LNCAP (cell line): ENCODE measurements around the gene CTXND1.

Experiments
- TF ChIP-seq, protein P1 (sequence below): fragments of 450-650 bp; IDR thresholded peaks from 2 replicates; pipeline ENCODE4 v1.5.1; 2017; ENCODE audit warnings: mild to moderate bottlenecking

The CTXND1 gene

DNA sequence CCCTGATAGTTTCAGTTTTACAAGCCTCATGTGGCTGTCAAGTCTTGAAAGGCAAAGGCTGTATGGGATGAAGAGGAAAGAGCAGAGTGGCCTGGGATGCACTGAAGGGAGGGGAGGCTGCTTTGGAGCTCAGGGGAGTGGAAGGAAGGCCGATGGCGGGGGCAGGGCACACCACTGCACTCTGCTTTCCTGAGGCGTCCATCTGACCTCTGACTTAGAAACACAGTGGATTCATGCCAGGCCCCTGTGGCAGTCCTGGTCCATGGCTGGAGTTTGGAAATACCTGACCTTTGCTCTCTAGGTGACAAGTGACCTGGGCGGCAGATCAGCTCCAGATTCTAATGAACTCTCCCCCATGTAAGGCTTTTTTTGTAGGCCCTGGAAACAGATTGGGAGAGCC, 80.2 kb downstream of the CTXND1 start:
- TF ChIP-seq, protein P1, sequence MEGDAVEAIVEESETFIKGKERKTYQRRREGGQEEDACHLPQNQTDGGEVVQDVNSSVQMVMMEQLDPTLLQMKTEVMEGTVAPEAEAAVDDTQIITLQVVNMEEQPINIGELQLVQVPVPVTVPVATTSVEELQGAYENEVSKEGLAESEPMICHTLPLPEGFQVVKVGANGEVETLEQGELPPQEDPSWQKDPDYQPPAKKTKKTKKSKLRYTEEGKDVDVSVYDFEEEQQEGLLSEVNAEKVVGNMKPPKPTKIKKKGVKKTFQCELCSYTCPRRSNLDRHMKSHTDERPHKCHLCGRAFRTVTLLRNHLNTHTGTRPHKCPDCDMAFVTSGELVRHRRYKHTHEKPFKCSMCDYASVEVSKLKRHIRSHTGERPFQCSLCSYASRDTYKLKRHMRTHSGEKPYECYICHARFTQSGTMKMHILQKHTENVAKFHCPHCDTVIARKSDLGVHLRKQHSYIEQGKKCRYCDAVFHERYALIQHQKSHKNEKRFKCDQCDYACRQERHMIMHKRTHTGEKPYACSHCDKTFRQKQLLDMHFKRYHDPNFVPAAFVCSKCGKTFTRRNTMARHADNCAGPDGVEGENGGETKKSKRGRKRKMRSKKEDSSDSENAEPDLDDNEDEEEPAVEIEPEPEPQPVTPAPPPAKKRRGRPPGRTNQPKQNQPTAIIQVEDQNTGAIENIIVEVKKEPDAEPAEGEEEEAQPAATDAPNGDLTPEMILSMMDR = no peak

DNA sequence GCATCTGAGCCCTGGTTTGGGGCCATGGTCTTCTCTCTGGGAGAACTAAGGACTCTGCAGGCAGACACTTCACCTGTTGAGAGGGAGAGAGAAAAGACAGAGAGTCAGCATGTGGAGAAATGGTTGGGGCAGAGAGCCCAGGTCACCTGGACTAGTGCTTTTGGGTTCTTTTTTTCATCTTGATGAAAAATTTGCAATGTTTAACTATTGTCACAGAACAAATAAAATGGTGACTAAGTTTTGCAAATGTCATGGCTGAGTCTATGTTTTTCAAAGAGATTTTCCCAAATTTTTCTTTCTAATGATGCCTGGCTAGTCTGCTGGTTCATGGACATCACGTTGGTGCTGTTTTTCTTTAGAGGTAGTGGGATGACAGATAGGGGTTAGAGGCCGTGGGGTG, 81.4 kb downstream of the CTXND1 start:
- TF ChIP-seq, protein P1 = no peak

DNA sequence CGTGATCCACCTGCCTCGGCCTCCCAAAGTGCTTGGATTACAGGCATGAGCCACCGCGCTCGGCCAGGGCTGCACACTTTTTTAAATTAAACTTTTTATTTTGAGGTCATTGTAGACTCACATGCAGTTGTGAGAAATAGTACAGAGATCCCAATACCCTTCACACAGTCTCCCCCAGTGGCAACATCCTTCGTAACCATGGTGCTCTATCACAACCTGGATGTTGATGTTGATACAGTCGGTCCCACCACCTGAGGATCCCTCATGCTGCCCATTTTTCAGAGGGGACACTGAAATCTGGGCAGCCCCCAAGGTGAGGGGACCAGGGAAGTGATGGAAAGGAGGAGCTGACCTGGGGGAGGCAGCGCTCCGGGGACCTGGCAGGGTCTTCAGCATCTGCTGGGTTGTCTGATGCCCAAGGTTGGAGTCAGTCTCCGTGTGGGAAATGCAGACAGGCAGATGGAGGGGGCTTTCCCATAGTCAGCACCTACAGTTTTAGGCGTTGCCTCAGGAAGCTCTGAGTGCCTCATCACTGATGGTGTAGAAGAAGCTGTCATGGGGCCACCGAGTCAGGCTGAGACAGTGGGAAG, 82.2 kb downstream of the CTXND1 start:
- TF ChIP-seq, protein P1 = no peak

DNA sequence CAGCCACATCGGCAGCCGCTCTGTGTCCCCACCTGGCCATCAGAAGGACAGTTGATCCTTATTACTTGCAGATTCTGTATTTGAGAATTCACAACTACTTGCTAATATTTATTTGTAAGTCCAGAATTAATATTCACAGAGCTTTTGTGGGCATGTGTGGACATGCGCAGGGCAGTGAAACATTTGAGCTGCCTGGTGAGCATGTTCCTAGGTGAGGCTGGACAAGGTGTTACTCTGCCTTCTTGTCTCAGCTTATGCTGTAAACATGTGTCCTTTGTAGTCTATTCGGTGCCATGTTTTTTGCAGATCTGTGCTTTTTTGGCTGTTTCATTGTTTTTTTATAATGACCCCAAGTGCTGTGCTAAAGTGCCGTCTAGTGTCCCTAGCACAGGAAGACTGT, 83.6 kb downstream of the CTXND1 start:
- TF ChIP-seq, protein P1 = no peak

DNA sequence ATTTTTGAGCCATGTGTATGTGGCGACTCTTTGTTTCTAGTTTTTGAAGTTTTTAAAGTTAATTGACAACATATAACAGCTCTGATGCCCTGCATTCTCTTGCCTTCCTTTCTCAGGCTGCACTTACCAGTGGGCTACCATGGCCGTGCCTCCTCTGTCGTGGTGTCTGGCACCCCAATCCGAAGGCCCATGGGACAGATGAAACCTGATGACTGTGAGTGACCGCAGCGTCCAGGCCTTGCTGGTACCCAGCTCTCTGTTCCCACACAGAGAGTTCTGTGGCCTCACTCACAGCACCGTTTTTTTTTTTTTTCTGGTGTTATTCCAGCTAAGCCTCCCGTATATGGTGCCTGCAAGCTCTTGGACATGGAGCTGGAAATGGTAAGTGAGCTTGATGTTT, 84.1 kb downstream of the CTXND1 start:
- TF ChIP-seq, protein P1 = no peak

DNA sequence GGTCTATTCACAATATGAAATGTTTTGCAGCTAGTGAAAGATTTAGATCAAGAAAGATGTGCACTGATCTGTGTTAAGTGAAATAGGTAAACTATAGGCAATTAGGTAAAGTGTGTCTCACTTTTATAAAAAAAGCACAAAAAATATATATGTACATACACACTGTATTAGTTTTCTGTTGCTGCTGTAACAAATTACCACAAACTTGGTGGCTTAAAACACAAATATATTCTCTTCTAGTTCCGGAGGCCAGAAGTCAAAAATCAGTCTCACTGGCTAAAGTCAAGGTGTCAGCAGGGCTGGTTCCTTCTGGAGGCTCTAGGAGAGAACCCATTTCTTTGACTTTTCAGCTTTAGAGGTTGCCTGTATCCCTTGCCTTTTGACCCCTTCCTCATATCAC, 88.1 kb downstream of the CTXND1 start:
- TF ChIP-seq, protein P1 = no peak

DNA sequence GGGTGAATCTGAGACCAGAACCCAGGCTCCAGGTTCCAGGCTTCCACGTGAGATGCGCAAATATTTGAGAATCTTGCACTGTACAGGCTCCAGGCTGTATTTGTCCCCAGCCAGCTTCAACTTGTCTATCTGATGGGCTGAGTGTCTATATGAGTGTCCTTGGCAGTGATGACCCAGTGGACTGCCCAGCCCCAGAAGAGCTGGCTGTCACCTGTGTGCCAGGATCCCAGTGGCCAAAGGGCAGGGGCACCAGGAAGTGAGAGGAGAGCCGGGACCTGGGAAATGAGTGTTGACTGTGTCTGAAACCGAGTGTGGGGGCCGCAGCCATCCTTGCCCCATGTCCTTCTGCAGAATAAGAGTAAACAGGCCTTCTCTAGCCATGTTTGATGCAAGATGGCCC, 88.8 kb downstream of the CTXND1 start:
- TF ChIP-seq, protein P1 = no peak

DNA sequence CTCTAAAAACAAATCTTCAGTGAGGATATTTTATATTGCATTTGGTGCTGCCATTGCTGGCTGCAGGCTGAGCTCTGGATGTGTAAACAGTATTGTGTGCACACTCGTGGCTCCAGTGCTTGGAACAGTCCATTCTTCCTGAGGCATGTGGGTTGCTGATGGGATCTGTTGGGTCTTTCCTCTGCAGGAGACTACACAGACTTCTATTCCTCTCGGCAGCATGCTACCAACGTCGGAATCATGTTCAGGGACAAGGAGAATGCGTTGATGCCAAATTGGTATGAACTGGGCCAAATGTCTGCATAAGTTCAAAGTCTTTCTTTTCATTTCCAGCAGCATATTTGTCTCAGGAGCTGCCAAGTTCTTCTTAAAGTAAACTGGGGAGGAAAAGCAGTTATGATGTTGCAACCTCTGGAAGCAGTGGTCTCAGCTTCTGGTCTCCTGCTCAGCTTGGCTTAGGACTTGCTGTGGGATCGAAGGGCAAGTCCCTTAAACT, 89.9 kb downstream of the CTXND1 start:
- TF ChIP-seq, protein P1 = no peak
